Epidermal melanocyte (primary cell): ENCODE results near the gene KCNMB1.

Experiments used
- DNase-seq: peaks from one replicate; pipeline ENCODE4 v3.0.0; 2011; ENCODE audit warnings: low spot score; ENCODE audit not compliant: insufficient read length

KCNMB1 gene

GRCh38 chr5:170342153-170342725 is 46.9 kb downstream of the KCNMB1 start:
- DNase-seq = no peak

DNA sequence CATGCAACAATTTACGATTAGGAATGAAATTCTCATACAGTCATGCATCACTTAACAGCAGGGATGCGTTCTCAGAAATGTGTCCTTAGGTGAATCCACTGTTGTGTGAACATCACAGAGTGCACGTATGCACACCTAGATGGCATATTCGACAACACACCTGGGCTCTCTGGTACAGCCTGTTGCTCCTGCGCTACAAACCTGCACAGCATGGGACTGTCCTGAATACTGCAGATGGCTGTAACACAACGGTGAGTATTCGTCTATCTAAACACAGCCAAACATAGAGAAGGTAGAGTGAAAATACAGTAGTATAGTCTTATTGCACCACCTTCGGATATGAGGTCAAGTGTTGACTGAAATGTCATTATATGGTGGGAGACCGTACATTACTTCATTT is 47.6 kb downstream of the KCNMB1 start:
- DNase-seq = no peak

DNA sequence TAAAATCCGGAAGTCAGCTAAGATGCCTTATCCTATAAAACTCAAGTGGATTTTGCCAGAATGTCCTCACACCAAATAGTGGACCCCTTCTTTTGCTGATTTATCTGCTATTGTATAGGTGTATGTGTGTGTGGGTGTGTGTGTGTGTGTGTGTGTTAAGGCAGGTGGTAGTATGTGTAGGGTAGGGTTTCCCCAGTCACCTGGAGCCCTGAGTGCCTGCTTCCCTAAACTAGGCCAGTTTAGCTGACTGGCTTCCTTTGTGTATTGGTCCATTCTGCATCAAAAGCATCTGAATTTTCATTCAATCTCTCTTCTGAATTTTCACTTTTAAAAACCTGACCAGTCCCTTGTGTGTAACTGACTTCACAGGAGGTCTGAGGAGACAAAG is 49.4 kb downstream of the KCNMB1 start:
- no peak for DNase-seq

- DNase-seq = no peak
Measured at GRCh38 chr5:170338933-170339779, 50.0 kb downstream of the KCNMB1 start.

GRCh38 chr5:170338291-170338690 is 50.9 kb downstream of the KCNMB1 start:
- DNase-seq = no peak

- DNase-seq = no peak
Measured at GRCh38 chr5:170337045-170337733, 52.0 kb downstream of the KCNMB1 start.

- no peak for DNase-seq
Measured at GRCh38 chr5:170336065-170336464, 53.1 kb downstream of the KCNMB1 start.

DNA sequence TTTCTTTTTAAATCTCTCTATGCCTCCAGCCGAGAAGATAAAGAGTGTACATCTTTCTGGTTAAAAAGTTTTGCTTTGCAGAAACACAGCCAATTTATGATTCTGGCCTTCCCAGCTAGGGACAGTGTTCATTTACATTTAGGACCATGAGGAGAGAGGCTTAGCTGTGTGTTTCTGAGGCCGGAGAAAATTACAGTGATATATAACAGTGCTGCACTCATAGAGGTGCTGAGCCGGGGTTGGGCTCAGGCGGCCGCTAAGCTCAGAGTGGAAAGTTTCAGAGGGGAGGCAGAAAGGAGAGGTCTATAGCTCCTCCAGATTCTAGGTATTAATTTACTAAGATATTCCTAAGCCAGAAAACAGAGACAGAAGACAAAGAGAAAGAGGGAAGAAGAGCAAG is 54.5 kb downstream of the KCNMB1 start:
- no peak for DNase-seq

- DNase-seq = no peak
Measured at GRCh38 chr5:170333161-170333910, 55.8 kb downstream of the KCNMB1 start.

DNA sequence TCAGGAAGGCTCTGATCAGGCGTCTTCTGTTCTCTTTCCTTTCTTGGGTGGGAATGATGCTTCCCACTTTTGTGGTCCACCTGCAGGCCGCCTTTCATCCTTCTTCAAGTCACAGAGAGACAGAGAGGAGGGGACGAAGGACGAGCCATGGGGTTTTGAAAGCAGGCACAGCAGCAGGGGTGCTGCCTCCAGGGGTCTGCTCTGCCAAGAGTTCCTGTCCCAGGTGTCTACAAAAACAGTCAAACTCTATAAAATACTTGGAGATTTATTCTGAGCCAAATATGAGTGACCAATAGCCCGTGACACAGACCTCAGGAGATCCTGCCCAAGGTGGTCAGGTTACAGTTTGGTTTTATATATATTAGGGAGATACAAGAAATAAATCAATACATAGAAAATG is 57.1 kb downstream of the KCNMB1 start:
- no peak for DNase-seq

DNA sequence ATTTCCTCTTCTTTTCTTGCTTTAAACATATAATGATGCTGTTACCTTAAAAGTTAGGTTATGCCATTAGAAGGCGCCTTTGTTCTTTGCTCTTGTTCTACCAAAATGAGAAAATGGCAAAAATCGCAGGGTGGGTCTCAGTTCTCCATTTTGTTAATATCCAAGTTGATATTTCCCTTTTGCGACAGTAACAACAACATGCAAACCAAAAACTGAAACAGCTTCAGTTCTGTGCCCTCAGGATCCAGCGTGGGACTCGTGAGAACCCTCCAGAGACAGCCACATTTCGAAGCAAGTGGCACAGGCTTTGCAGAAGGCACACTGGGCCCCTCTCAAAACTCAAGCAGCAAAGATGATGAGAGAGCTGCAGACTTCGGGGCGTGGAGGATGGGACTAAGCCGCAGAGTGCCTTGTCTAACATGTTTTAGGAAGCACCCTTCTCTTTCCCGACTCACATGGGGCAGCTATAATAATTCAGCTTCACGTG is 58.6 kb downstream of the KCNMB1 start:
- DNase-seq = no peak

DNA sequence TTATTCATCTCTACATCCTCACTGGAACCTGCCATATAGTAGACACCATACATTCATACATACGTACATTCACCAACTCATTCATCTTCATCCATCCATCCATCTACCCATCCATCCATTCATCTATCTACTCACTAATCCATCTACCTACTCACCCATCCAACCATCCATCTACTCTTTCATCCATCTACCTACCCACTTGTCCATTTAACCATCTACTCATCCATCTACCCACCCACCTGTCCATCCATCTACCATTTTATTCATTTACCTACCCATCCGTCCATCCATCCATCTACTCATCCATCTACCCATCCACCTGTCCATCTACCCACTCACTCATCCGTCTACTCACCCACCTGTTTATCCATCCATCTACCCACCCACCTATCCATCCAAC is 59.6 kb downstream of the KCNMB1 start:
- no peak for DNase-seq

DNA sequence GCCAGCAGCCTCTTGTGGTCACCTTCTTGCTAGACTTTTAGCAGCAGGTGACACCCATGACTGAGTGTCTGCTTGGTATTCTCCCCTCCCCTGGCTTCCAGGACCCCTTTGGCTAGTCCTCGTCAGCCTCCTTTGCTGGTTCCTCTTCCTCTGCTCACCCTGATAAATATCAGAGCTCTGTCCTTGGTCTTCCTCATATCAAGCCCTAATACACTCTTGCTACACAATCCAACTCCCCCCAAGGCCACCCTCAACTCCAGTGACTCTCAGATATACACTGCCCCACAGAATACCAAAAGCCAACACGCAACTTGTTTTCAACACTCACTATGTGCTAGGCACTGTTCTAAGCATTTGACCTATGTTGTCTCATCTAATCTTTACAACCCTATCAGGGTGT is 61.3 kb downstream of the KCNMB1 start:
- no peak for DNase-seq

DNA sequence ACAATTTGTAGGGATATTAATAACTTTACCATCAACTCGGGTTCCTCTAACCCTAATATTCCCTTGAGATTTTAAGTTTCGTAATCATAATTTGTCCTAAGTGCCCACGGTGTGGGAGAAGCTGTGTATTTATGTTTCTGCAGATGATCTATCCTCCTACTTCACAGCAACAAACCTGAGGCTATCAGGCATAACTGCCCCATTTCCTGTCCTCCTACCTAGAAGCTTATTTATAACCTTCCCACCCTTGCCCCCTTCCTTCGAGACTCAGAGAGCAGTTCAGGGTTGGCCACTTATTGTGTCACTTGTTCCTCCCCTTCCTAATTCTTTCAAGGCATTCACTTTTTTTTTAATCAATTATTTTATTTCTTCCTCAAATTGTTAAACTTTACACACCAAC is 62.0 kb downstream of the KCNMB1 start:
- no peak for DNase-seq
